DMS53 treated with DMSO at 0.1 percent for 48 hours (cell line): ENCODE results near the gene LSM5.

ENCODE experiments used
- DNase-seq: peaks from one replicate; lab custom pipeline; 2025; ENCODE audit not compliant: unreplicated experiment; lab: John Stamatoyannopoulos, UW

LSM5 gene

DNA sequence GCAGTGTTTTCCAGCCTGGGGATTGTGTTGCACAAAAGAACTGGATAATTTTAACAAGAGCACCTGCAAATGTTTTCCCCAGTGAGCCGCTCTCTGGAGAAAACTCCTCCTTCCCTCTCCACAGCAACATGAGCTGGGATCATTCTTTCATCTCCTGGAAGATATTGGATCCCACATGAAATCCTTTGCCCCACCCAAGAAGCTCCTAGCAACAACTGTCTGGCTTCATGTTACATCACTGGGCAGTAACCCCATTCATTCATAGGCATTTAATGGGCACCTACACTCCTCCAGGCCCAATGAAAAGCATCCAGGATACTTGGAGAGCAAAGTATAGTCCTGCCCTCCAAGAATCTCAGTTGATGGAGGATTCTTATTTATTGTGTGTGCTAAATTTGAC lies 27.2 kb downstream of the LSM5 start:
- DNase-seq: no peak

DNA sequence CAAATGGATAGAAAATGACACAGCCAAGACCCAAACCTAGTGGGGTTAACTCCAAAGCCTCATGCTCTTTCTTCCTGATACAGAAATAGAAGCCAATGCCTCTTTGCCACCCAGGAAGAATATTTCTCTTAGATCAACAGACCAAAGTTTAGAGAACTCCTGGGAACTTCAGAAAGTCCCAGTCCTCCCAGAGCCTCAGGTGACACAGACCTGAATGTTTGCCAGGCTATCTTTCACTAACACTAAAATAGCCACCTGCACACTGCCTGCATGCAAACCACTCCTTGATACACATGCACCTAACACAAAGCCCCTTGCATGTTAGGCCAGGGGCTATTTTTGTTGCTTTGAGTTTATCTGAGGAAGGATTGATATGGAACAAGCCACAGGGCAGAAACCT lies 27.7 kb downstream of the LSM5 start:
- DNase-seq: no peak

GRCh38 chr7:32461484-32461883 lies 28.7 kb downstream of the LSM5 start:
- peak; percentile 8 for DNase-seq

GRCh38 chr7:32459788-32460187 lies 30.4 kb downstream of the LSM5 start:
- no peak for DNase-seq

DNA sequence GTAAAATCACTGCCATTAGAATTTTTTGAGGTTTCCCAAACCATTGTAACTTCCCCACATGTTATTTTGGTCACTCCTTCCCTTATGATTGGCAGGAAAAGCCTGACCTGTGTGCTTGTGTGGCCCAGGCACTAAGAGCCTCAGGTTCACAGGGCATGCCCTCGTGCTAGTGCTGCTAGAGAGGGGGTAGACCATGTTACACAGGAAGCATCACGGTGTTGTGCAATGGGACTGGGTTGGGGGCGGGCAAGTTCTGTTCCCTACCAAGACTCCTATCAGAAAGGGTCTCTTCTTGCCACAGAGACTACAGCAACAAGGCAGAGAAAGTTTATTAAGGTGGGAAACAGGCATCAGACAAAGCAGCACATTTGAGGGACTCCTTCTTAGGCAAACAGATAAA lies 32.2 kb downstream of the LSM5 start:
- no peak for DNase-seq

- peak; percentile 46 for DNase-seq
Observed at GRCh38 chr7:32453341-32454011, 36.7 kb downstream of the LSM5 start.

DNA sequence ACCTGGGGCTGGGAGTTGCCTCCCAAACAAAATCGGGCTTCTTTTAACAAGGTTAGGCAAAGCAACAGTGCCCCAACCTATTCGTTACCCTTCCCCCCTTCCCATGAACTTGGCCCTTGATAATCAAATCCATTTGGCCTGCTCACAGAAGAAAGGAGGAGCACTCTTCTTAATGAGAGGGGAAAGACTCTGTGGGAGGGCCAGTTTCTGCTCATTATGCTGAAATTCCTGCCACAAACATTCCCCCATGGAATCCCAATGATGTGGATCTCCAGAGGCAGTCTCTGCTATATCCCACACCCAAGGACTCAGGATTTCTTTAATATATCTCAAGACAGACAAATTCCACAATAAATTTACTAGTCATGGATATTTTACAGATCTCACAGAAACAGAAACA lies 43.0 kb downstream of the LSM5 start:
- DNase-seq: no peak

GRCh38 chr7:32436146-32436928 lies 53.8 kb downstream of the LSM5 start:
- no peak for DNase-seq
